GM23338 (cell line): ENCODE measurements around the gene RBP3. TPM values are rescaled to one million over a fixed set of nuclear protein-coding genes. Genes with fewer than 3 reads are reported as not detected.

Experiments
- ATAC-seq: fragments of 200-7000 bp; cut with Tn5 transposase; 3 replicates; pipeline ENCODE4 v1.9.1; 2020
- DNase-seq: peaks from one replicate; pipeline ENCODE4 v3.0.0-alpha.2; 2015; ENCODE audit warnings: low spot score
- H2AFZ ChIP-seq: fragments of 200-600 bp; sonication (generic); 2 replicates; pipeline ENCODE4 v1.8.0; 2016; ENCODE audit warnings: antibody characterized with exemption, mild to moderate bottlenecking, moderate library complexity
- H3F3A ChIP-seq: fragments of 200-600 bp; sonication (generic); replicated peaks from 2 replicates; pipeline ENCODE4 v1.8.0; 2017; ENCODE audit warnings: antibody characterized with exemption, mixed run types, low read depth
- H3K27ac ChIP-seq: fragments of 200-600 bp; sonication (generic); 2 replicates; pipeline ENCODE4 v1.6.1; 2016; ENCODE audit warnings: low read depth
- H3K27me3 ChIP-seq: fragments of 200-600 bp; sonication (generic); 2 replicates; pipeline ENCODE4 v1.8.0; 2016; ENCODE audit warnings: mild to moderate bottlenecking, mixed run types, moderate library complexity; ENCODE audit not compliant: insufficient read depth
- H3K36me3 ChIP-seq: fragments of 200-600 bp; sonication (generic); 2 replicates; pipeline ENCODE4 v1.8.0; 2016; ENCODE audit warnings: mild to moderate bottlenecking; ENCODE audit not compliant: insufficient read depth
- H3K4me1 ChIP-seq: fragments of 200-600 bp; sonication (generic); 2 replicates; pipeline ENCODE4 v1.8.0; 2016; ENCODE audit warnings: mild to moderate bottlenecking, moderate library complexity; ENCODE audit not compliant: insufficient read depth
- H3K4me2 ChIP-seq: fragments of 200-600 bp; sonication (generic); 2 replicates; pipeline ENCODE4 v1.7.1; 2017; ENCODE audit warnings: mixed run types
- H3K4me3 ChIP-seq: fragments of 200-600 bp; sonication (generic); 2 replicates; pipeline ENCODE4 v1.6.1; 2016; ENCODE audit warnings: mixed run types
- H3K79me2 ChIP-seq: fragments of 200-600 bp; sonication (generic); replicated peaks from 2 replicates; pipeline ENCODE4 v1.8.0; 2017; ENCODE audit warnings: mild to moderate bottlenecking; ENCODE audit not compliant: insufficient read depth
- H3K9me2 ChIP-seq: fragments of 200-600 bp; sonication (generic); 2 replicates; pipeline ENCODE4 v1.8.0; 2017; ENCODE audit not compliant: insufficient read depth
- H4K20me1 ChIP-seq: fragments of 200-600 bp; sonication (generic); replicated peaks from 2 replicates; pipeline ENCODE4 v1.8.0; 2017; ENCODE audit warnings: mild to moderate bottlenecking; ENCODE audit not compliant: insufficient read depth
- H3K27ac Mint-ChIP-seq: 2 replicates; pipeline ENCODE4 v1.8.0; 2020; ENCODE audit warnings: inconsistent platforms, mild to moderate bottlenecking, moderate library complexity, mixed read lengths
- H3K27me3 Mint-ChIP-seq: 3 replicates; pipeline ENCODE4 v1.8.0; 2022; ENCODE audit warnings: low read depth, mild to moderate bottlenecking, moderate library complexity, mixed read lengths, inconsistent platforms; ENCODE audit not compliant: insufficient read depth, poor library complexity
- H3K36me3 Mint-ChIP-seq: 3 replicates; pipeline ENCODE4 v1.8.0; 2021; ENCODE audit warnings: low read depth, mild to moderate bottlenecking, inconsistent platforms, moderate library complexity, mixed read lengths
- H3K4me1 Mint-ChIP-seq: 3 replicates; pipeline ENCODE4 v1.8.0; 2020; ENCODE audit warnings: mild to moderate bottlenecking, inconsistent platforms, mixed read lengths
- H3K4me3 Mint-ChIP-seq: 3 replicates; pipeline ENCODE4 v1.8.0; 2021; ENCODE audit warnings: moderate library complexity, mild to moderate bottlenecking, inconsistent platforms, mixed read lengths
- H3K9me3 Mint-ChIP-seq: 3 replicates; pipeline ENCODE4 v1.8.0; 2020; ENCODE audit warnings: moderate library complexity, mild to moderate bottlenecking, inconsistent platforms, mixed read lengths
- CREB1 ChIP-seq: fragments of 250-450 bp; sonication (Bioruptor Pico); IDR thresholded peaks from 2 replicates; pipeline ENCODE4 v1.5.0; 2020; ENCODE audit warnings: low read depth, mild to moderate bottlenecking, moderate library complexity
- CTCF ChIP-seq, 2 experiments: fragments of 200-600 bp in 1 of 2; sonication (generic) in 1 of 2; conservative IDR thresholded peaks; 2 replicates each; pipeline versions ENCODE4 v1.5.1 to v1.6.1; 2016 to 2017; ENCODE audit warnings: antibody characterized with exemption in 2 of 2, low read depth in 2 of 2, mild to moderate bottlenecking in 2 of 2, moderate library complexity in 1 of 2
- EZH2 ChIP-seq: fragments of 200-600 bp; sonication (generic); IDR thresholded peaks from one replicate; pipeline ENCODE4 v1.8.0; 2017; ENCODE audit warnings: antibody characterized with exemption, mild to moderate bottlenecking, low read depth; ENCODE audit not compliant: unreplicated experiment
- EZH2phosphoT487 ChIP-seq: fragments of 200-600 bp; sonication (generic); IDR thresholded peaks from one replicate; pipeline ENCODE4 v1.8.1; 2018; ENCODE audit warnings: antibody characterized with exemption; ENCODE audit not compliant: unreplicated experiment
- JUNB ChIP-seq: IDR thresholded peaks from one replicate; pipeline ENCODE4 v1.6.1; 2016; ENCODE audit warnings: antibody characterized with exemption; ENCODE audit not compliant: unreplicated experiment
- POLR2AphosphoS5 ChIP-seq: IDR thresholded peaks from 2 replicates; pipeline ENCODE4 v1.6.1; 2016; ENCODE audit warnings: antibody characterized with exemption, low read depth
- REST ChIP-seq: IDR thresholded peaks from one replicate; pipeline ENCODE4 v1.6.1; 2018; ENCODE audit warnings: antibody characterized with exemption; ENCODE audit not compliant: unreplicated experiment
- STAT1 ChIP-seq: IDR thresholded peaks from one replicate; pipeline ENCODE4 v1.6.1; 2016; ENCODE audit warnings: antibody characterized with exemption; ENCODE audit not compliant: unreplicated experiment
- ZNF114 ChIP-seq: fragments of 250-450 bp; sonication (Bioruptor Pico); IDR thresholded peaks from 2 replicates; pipeline ENCODE4 v1.5.0; 2020; ENCODE audit warnings: mild to moderate bottlenecking, moderate library complexity
- ZNF331 ChIP-seq: fragments of 250-450 bp; sonication (Bioruptor Pico); IDR thresholded peaks from 2 replicates; pipeline ENCODE4 v1.5.0; 2020; ENCODE audit warnings: low read depth, mild to moderate bottlenecking, moderate library complexity
- ZNF462 ChIP-seq: fragments of 250-450 bp; sonication (Bioruptor Pico); IDR thresholded peaks from 2 replicates; pipeline ENCODE4 v1.5.0; 2020; ENCODE audit warnings: mild to moderate bottlenecking, moderate library complexity
- polyA plus RNA-seq: library from polyadenylated mRNA; unstranded; fragments of >200 nt; fragmentation: Nextera tagmentation; extraction: Ambion mirVana; gene quantifications from 2 replicates; pipeline ENCODE4 v1.2.1, GENCODE V29; 2016
- total RNA-seq: library from RNA; depleted of rRNA; stranded (reverse); fragments of >200 nt; shearing (Covaris generic); gene quantifications from 2 replicates; pipeline ENCODE4 v1.2.3, GENCODE V29; 2014

The RBP3 gene
- total and polyA plus RNA-seq, 2 experiments from 2014 or later: not detected

- no peak for TF ChIP-seq ZNF462
- no peak for TF ChIP-seq STAT1
- no peak for TF ChIP-seq CREB1 (CRISPR knock-in tag)
- no peak for TF ChIP-seq REST
These were observed 13.5 kb upstream of the RBP3 start (continued) for GRCh38 chr10:47334466-47335295.

GRCh38 chr10:47335906-47336305 is 12.3 kb upstream of the RBP3 start:
- ATAC-seq: no peak
- H2AFZ ChIP-seq: no peak overlapping the region
- H3K4me1 Mint-ChIP-seq: peaks cover 10% of the 10 kb centered on the region; the same call in 2 of the 3 replicates
- TF ChIP-seq ZNF331 (CRISPR knock-in tag) (no peak), POLR2AphosphoS5 (no peak), CTCF (conservative IDR thresholded peaks at IDR 0.05; ENCODE audit: low read depth in 2 of 2) (no peak), EZH2 (no peak), JUNB (no peak), ZNF114 (no peak), EZH2phosphoT487 (no peak), CREB1 (CRISPR knock-in tag) (no peak)

More at GRCh38 chr10:47335906-47336305, 12.3 kb upstream of the RBP3 start:
- H3K36me3 Mint-ChIP-seq: no peaks in the 10 kb centered on the region
- no peaks in the 10 kb centered on the region for H3K27me3 ChIP-seq
- H3K27me3 Mint-ChIP-seq: peaks cover 8% of the 10 kb centered on the region
- no peak overlapping the region for H3K4me3 Mint-ChIP-seq
- no peak overlapping the region for H3K4me3 ChIP-seq
- no peaks in the 10 kb centered on the region for H3K79me2 ChIP-seq
- no peak overlapping the region for H3K4me2 ChIP-seq
- H3K27ac Mint-ChIP-seq: no peak overlapping the region
- no peak for DNase-seq
- no peaks in the 10 kb centered on the region for H3K9me3 Mint-ChIP-seq
- H3K4me1 ChIP-seq: no peaks in the 10 kb centered on the region
- H3F3A ChIP-seq: no peaks in the 10 kb centered on the region
- H3K9me2 ChIP-seq: no peaks in the 10 kb centered on the region
- no peak overlapping the region for H3K27ac ChIP-seq
- no peaks in the 10 kb centered on the region for H4K20me1 ChIP-seq
- no peaks in the 10 kb centered on the region for H3K36me3 ChIP-seq
